DMS53 treated with DMSO at 0.1 percent for 48 hours (cell line): ENCODE results near the gene ZFYVE28.

ENCODE experiments used
- DNase-seq: peaks from one replicate; lab custom pipeline; 2025; ENCODE audit not compliant: unreplicated experiment; lab: John Stamatoyannopoulos, UW

The ZFYVE28 gene

GRCh38 chr4:2334826-2335728 is 83.4 kb downstream of the ZFYVE28 start:
- DNase-seq = no peak

- DNase-seq = no peak
Measured at GRCh38 chr4:2333916-2334644, 84.4 kb downstream of the ZFYVE28 start.

GRCh38 chr4:2333356-2333841 is 85.0 kb downstream of the ZFYVE28 start:
- no peak for DNase-seq

GRCh38 chr4:2332976-2333319 is 85.5 kb downstream of the ZFYVE28 start:
- DNase-seq = no peak

GRCh38 chr4:2332201-2332975 is 86.1 kb downstream of the ZFYVE28 start:
- no peak for DNase-seq

- no peak for DNase-seq
Measured at GRCh38 chr4:2331519-2332200, 86.8 kb downstream of the ZFYVE28 start.

- DNase-seq = no peak
Measured at GRCh38 chr4:2331043-2331420, 87.4 kb downstream of the ZFYVE28 start.

- DNase-seq = no peak
Measured at GRCh38 chr4:2330091-2331042, 88.1 kb downstream of the ZFYVE28 start.

- no peak for DNase-seq
Measured at GRCh38 chr4:2327579-2327978, 90.9 kb downstream of the ZFYVE28 start.

- no peak for DNase-seq
Measured at GRCh38 chr4:2324891-2325290, 93.6 kb downstream of the ZFYVE28 start.

- DNase-seq = no peak
Measured at GRCh38 chr4:2322841-2323240, 95.6 kb downstream of the ZFYVE28 start.

GRCh38 chr4:2322227-2322626 is 96.2 kb downstream of the ZFYVE28 start:
- no peak for DNase-seq

- DNase-seq = no peak
Measured at GRCh38 chr4:2321279-2322196, 96.9 kb downstream of the ZFYVE28 start.

GRCh38 chr4:2320746-2321145 is 97.7 kb downstream of the ZFYVE28 start:
- no peak for DNase-seq

- no peak for DNase-seq
Measured at GRCh38 chr4:2320152-2320551, 98.3 kb downstream of the ZFYVE28 start.

- DNase-seq = no peak
Measured at GRCh38 chr4:2318885-2319284, 99.6 kb downstream of the ZFYVE28 start.

- DNase-seq = no peak
Measured at GRCh38 chr4:2318476-2318875, 100.0 kb downstream of the ZFYVE28 start.

- no peak for DNase-seq
Measured at GRCh38 chr4:2313366-2313765, 105.1 kb downstream of the ZFYVE28 start.
